Mesenchymal stem cell (in vitro differentiated cells and primary cell): Measurements from ENCODE around the gene EVA1C.

Source experiments
- DNase-seq: peaks from one replicate; pipeline ENCODE4 v3.0.0-alpha.2; 2013
- H2AFZ ChIP-seq: one replicate; pipeline ENCODE4 v1.6.1; 2013; ENCODE audit warnings: low read depth, mild to moderate bottlenecking, control low read depth, inconsistent platforms, low read length, moderate library complexity
- H2AK5ac ChIP-seq: 2 replicates; pipeline ENCODE4 v1.6.1; 2013; ENCODE audit warnings: low read length, moderate library complexity, mild to moderate bottlenecking, inconsistent platforms; ENCODE audit not compliant: severe bottlenecking
- H2BK120ac ChIP-seq: one replicate; pipeline ENCODE4 v1.6.1; 2013; ENCODE audit warnings: low read depth, mild to moderate bottlenecking, inconsistent platforms, low read length, moderate library complexity
- H2BK12ac ChIP-seq, 2 experiments: one replicate each; pipeline ENCODE4 v1.6.1; 2013; ENCODE audit warnings: inconsistent platforms in 2 of 2, low read length in 2 of 2, mild to moderate bottlenecking in 2 of 2, moderate library complexity in 2 of 2, control low read depth in 1 of 2
- H2BK15ac ChIP-seq: one replicate; pipeline ENCODE4 v1.6.1; 2013; ENCODE audit warnings: mild to moderate bottlenecking, low read depth, inconsistent platforms; ENCODE audit not compliant: poor library complexity, severe bottlenecking
- H2BK5ac ChIP-seq: 2 replicates; pipeline ENCODE4 v1.6.1; 2013; ENCODE audit warnings: low read depth, mild to moderate bottlenecking, low read length, control low read depth, inconsistent platforms; ENCODE audit not compliant: poor library complexity, severe bottlenecking
- H3K14ac ChIP-seq, 2 experiments: one replicate each; pipeline ENCODE4 v1.6.1; 2013; ENCODE audit warnings: inconsistent platforms in 2 of 2, low read length in 2 of 2, control low read depth in 1 of 2, mild to moderate bottlenecking in 1 of 2, moderate library complexity in 1 of 2
- H3K18ac ChIP-seq, 2 experiments: one replicate each; pipeline ENCODE4 v1.6.1; 2013; ENCODE audit warnings: inconsistent platforms in 2 of 2, low read length in 2 of 2, control low read depth in 1 of 2, low read depth in 1 of 2, mild to moderate bottlenecking in 1 of 2
- H3K23ac ChIP-seq, 2 experiments: one replicate each; pipeline ENCODE4 v1.6.1; 2013; ENCODE audit warnings: inconsistent platforms in 2 of 2, low read length in 2 of 2, mild to moderate bottlenecking in 2 of 2, moderate library complexity in 2 of 2, control low read depth in 1 of 2
- H3K27ac ChIP-seq: 2 replicates; pipeline ENCODE4 v1.5.1; 2013; ENCODE audit warnings: mild to moderate bottlenecking, moderate library complexity, low read length, control low read depth, inconsistent platforms; ENCODE audit not compliant: poor library complexity, severe bottlenecking
- H3K27me3 ChIP-seq, 2 experiments: 2 replicates each; pipeline versions ENCODE4 v1.6.1 to v1.7.0; 2013; ENCODE audit warnings: low read length in 2 of 2, mild to moderate bottlenecking in 2 of 2, moderate library complexity in 2 of 2, control low read depth in 1 of 2, inconsistent platforms in 1 of 2; ENCODE audit not compliant: control insufficient read depth in 1 of 2, insufficient read depth in 1 of 2
- H3K36me3 ChIP-seq, 2 experiments: 2 replicates each; pipeline versions ENCODE4 v1.6.1 to v1.7.0; 2013; ENCODE audit warnings: low read length in 2 of 2, control low read depth in 1 of 2, inconsistent platforms in 1 of 2, low read depth in 1 of 2, mild to moderate bottlenecking in 1 of 2; ENCODE audit not compliant: insufficient read depth in 2 of 2, control insufficient read depth in 1 of 2
- H3K4ac ChIP-seq, 2 experiments: one replicate each; pipeline ENCODE4 v1.6.1; 2013; ENCODE audit warnings: inconsistent platforms in 2 of 2, low read length in 2 of 2, mild to moderate bottlenecking in 2 of 2, moderate library complexity in 2 of 2, control low read depth in 1 of 2, low read depth in 1 of 2
- H3K4me1 ChIP-seq: 2 replicates; pipeline ENCODE4 v1.6.1; 2013; ENCODE audit warnings: low read depth, low read length, control low read depth; ENCODE audit not compliant: control insufficient read depth, insufficient read depth
- H3K4me2 ChIP-seq: 2 replicates; pipeline ENCODE4 v1.6.1; 2013; ENCODE audit warnings: low read length, mild to moderate bottlenecking, inconsistent platforms; ENCODE audit not compliant: poor library complexity, severe bottlenecking
- H3K4me3 ChIP-seq, 2 experiments: 2 replicates each; pipeline versions ENCODE4 v1.5.1 to v1.7.0; 2013; ENCODE audit warnings: low read length in 2 of 2, mild to moderate bottlenecking in 2 of 2, control low read depth in 1 of 2, low read depth in 1 of 2; ENCODE audit not compliant: insufficient read depth in 1 of 2
- H3K79me1 ChIP-seq: replicated peaks from 2 replicates; pipeline ENCODE4 v1.6.1; 2013; ENCODE audit warnings: mild to moderate bottlenecking, control low read depth, low read length, inconsistent platforms; ENCODE audit not compliant: poor library complexity, severe bottlenecking
- H3K9ac ChIP-seq: 2 replicates; pipeline ENCODE4 v1.7.0; 2013; ENCODE audit warnings: mild to moderate bottlenecking, low read length, moderate library complexity
- H3K9me3 ChIP-seq: 2 replicates; pipeline ENCODE4 v1.7.0; 2013; ENCODE audit warnings: mild to moderate bottlenecking, low read length; ENCODE audit not compliant: control insufficient read depth
- H4K8ac ChIP-seq: one replicate; pipeline ENCODE4 v1.6.1; 2013; ENCODE audit warnings: inconsistent platforms, mild to moderate bottlenecking, low read length, moderate library complexity
- H4K91ac ChIP-seq: one replicate; pipeline ENCODE4 v1.6.1; 2013; ENCODE audit warnings: mild to moderate bottlenecking, low read length, inconsistent platforms
- WGBS: methylation state at CpG from one replicate; pipeline ENCODE4 v1.1.7; 2013; ENCODE audit warnings: mixed read lengths; 5-methylcytosine and 5-hydroxymethylcytosine counted together

EVA1C gene

DNA sequence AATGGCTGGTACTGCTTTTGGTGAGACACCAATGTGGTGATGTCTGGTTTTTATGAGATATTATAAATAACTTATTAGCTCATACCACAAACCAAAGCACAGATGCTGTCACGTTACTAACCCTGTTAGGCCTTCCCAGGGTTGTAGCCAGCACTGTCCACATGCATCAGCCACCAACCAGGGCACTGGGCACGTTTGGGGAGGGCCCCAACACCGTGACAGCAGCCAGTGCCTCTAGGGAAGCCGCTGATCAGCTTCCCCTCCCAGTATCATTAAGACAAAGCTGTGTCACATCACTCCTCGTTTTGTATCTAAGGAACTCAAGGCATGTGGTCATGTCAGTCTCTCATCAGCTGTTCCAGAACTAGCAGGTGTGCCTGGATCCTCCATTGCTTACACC lies 33.5 kb upstream of the EVA1C start:
- H3K4me1 ChIP-seq = peaks cover 8% of the 10 kb centered on the region
- H3K27me3 ChIP-seq = no peaks in the 10 kb centered on the region
- no peak overlapping the region for H3K4me2 ChIP-seq
- no peak overlapping the region for H2BK5ac ChIP-seq
- peak overlapping the region; percentile 4 for H4K8ac ChIP-seq
- no peaks in the 10 kb centered on the region for H3K9me3 ChIP-seq
- no peak overlapping the region for H2AK5ac ChIP-seq
- H3K27ac ChIP-seq = no peak overlapping the region
- H2BK15ac ChIP-seq = no peak overlapping the region
- H4K91ac ChIP-seq = no peak overlapping the region
- no peak overlapping the region for H3K14ac ChIP-seq
- no peak overlapping the region for H3K4me3 ChIP-seq
- H2AFZ ChIP-seq = no peak overlapping the region
- H2BK120ac ChIP-seq = no peak overlapping the region
- H3K4ac ChIP-seq = no peak overlapping the region
- peaks cover 43 to 98% of the 10 kb centered on the region in 2 experiments for H3K36me3 ChIP-seq
- H3K18ac ChIP-seq = no peak overlapping the region
- no peak for DNase-seq
- peaks cover 45% of the 10 kb centered on the region for H3K79me1 ChIP-seq
- H3K23ac ChIP-seq = no peak overlapping the region
- H2BK12ac ChIP-seq = no peak overlapping the region
- no peak overlapping the region for H3K9ac ChIP-seq
- WGBS = 87% methylated on average over 5 of the region's 5 CpGs

DNA sequence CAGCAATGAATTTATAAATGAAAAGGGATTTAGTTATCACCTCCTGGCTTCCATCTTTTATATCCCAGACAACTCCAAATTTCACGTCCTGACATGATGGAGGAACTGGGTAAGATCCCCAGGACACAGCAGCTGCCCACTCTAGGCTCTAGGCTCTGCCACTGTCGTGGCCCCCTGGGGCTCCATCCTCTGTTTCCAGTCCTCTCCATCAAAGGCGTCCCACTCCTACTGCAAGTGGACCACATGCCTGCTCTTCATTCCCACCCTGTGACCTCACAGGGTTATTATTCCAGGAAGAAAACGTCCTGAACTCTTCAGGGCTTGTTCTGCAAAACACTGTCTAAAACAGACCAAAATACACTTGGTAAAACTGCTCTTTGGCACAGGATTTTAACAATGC lies 31.6 kb upstream of the EVA1C start:
- Histone ChIP-seq H3K23ac (no peak overlapping the region), H2BK5ac (no peak overlapping the region), H3K27ac (no peak overlapping the region), H4K91ac (no peak overlapping the region), H3K9ac (no peak overlapping the region), H3K4ac (no peak overlapping the region), H3K79me1 (peaks cover 44% of the 10 kb centered on the region), H2AK5ac (no peak overlapping the region), H3K27me3 (no peaks in the 10 kb centered on the region), H2BK15ac (no peak overlapping the region), H2AFZ (no peak overlapping the region), H3K4me1 (peaks cover 8% of the 10 kb centered on the region), H3K9me3 (no peaks in the 10 kb centered on the region), H2BK12ac (no peak overlapping the region), H3K4me2 (no peak overlapping the region), H4K8ac (no peak overlapping the region), H3K4me3 (no peak overlapping the region), H3K14ac (no peak overlapping the region), H3K36me3 (peaks cover 45 to 91% of the 10 kb centered on the region in 2 experiments), H3K18ac (no peak overlapping the region), H2BK120ac (no peak overlapping the region)
- 83% methylated on average over 4 of the region's 4 CpGs for WGBS
- DNase-seq = no peak

GRCh38 chr21:32381571-32381970 lies 30.9 kb upstream of the EVA1C start:
- Histone ChIP-seq H2BK15ac (no peak overlapping the region), H3K23ac (no peak overlapping the region), H4K8ac (no peak overlapping the region), H2BK120ac (no peak overlapping the region), H3K4me1 (peaks cover 10% of the 10 kb centered on the region), H2AK5ac (no peak overlapping the region), H2BK12ac (no peak overlapping the region), H3K9me3 (no peaks in the 10 kb centered on the region), H3K4ac (no peak overlapping the region), H2BK5ac (no peak overlapping the region), H3K14ac (no peak overlapping the region), H3K27me3 (no peaks in the 10 kb centered on the region), H3K27ac (no peak overlapping the region), H3K18ac (no peak overlapping the region), H2AFZ (no peak overlapping the region), H3K9ac (no peak overlapping the region), H3K4me2 (no peak overlapping the region), H3K79me1 (peaks cover 45% of the 10 kb centered on the region), H3K36me3 (peaks cover 44 to 85% of the 10 kb centered on the region in 2 experiments), H4K91ac (no peak overlapping the region), H3K4me3 (no peak overlapping the region)
- no peak for DNase-seq
- 99% methylated on average over 5 of the region's 6 CpGs for WGBS

- Histone ChIP-seq H3K9ac (peak overlapping the region; percentile 40), H3K9me3 (no peaks in the 10 kb centered on the region), H3K4me3 (no peak overlapping the region), H2BK120ac (no peak overlapping the region), H3K27me3 (no peaks in the 10 kb centered on the region), H4K8ac (no peak overlapping the region), H3K4me1 (peaks cover 12% of the 10 kb centered on the region), H3K4me2 (no peak overlapping the region), H3K4ac (no peak overlapping the region), H3K18ac (no peak overlapping the region), H3K23ac (no peak overlapping the region), H3K79me1 (peaks cover 44% of the 10 kb centered on the region), H3K14ac (no peak overlapping the region), H3K36me3 (peaks cover 40 to 80% of the 10 kb centered on the region in 2 experiments), H4K91ac (no peak overlapping the region), H2AK5ac (peak overlapping the region; percentile 55), H2BK5ac (no peak overlapping the region), H2AFZ (no peak overlapping the region), H3K27ac (peak overlapping the region; percentile 54), H2BK15ac (no peak overlapping the region), H2BK12ac (no peak overlapping the region)
- DNase-seq = no peak
- 96% methylated on average over 7 of the region's 10 CpGs for WGBS
These were observed 30.3 kb upstream of the EVA1C start for GRCh38 chr21:32382108-32382644.
